CD4-positive, CD25-positive, alpha-beta regulatory T cell (primary cell): ENCODE results near the gene TNPO1. TPM values are rescaled to one million over a fixed set of nuclear protein-coding genes. Genes with fewer than 3 reads are reported as not detected.

Source experiments
- ATAC-seq, 2 donors: fragments of 150-1000 bp; cut with Tn5 transposase; one replicate each; pipeline ENCODE4 v1.10.0; 2021; ENCODE audit warnings: low read depth in 2 of 2, moderate number of reproducible peaks in 2 of 2, moderate library complexity in 1 of 2
- DNase-seq, 3 donors: peaks; one replicate each; pipeline versions ENCODE4 v3.0.0 to v3.0.0-alpha.2; 2012 to 2022; ENCODE audit warnings: mixed read lengths in 1 of 3
- H3K27ac ChIP-seq: one replicate; pipeline ENCODE4 v1.7.0; 2013; ENCODE audit warnings: mild to moderate bottlenecking, low read length; ENCODE audit not compliant: insufficient read depth, poor library complexity, severe bottlenecking
- H3K27me3 ChIP-seq: one replicate; pipeline ENCODE4 v1.7.0; 2013; ENCODE audit warnings: low read length; ENCODE audit not compliant: control insufficient read depth, insufficient read depth
- H3K36me3 ChIP-seq: one replicate; pipeline ENCODE4 v1.7.0; 2013; ENCODE audit warnings: mild to moderate bottlenecking, low read length, moderate library complexity; ENCODE audit not compliant: control insufficient read depth, insufficient read depth
- H3K4me1 ChIP-seq: 2 replicates; pipeline ENCODE4 v1.7.0; 2013; ENCODE audit warnings: mild to moderate bottlenecking, low read length; ENCODE audit not compliant: insufficient read depth, control insufficient read depth, poor library complexity, severe bottlenecking
- H3K4me3 ChIP-seq: one replicate; pipeline ENCODE4 v1.7.0; 2013; ENCODE audit warnings: low read depth, mild to moderate bottlenecking, low read length, moderate library complexity
- H3K9me3 ChIP-seq, 2 experiments: 1 replicate in 1 of 2; 2 replicates in 1 of 2; pipeline ENCODE4 v1.7.0; 2013; ENCODE audit warnings: low read length in 2 of 2, mild to moderate bottlenecking in 1 of 2, moderate library complexity in 1 of 2; ENCODE audit not compliant: control insufficient read depth in 2 of 2
- H3K27ac Mint-ChIP-seq, 3 donors: one replicate each; pipeline ENCODE4 v1.8.0; 2020 to 2022; ENCODE audit warnings: mild to moderate bottlenecking in 3 of 3, mixed read lengths in 3 of 3, moderate library complexity in 2 of 3
- H3K27me3 Mint-ChIP-seq: one replicate; pipeline ENCODE4 v1.8.0; 2022; ENCODE audit warnings: mild to moderate bottlenecking, mixed read lengths
- H3K36me3 Mint-ChIP-seq: one replicate; pipeline ENCODE4 v1.8.0; 2020; ENCODE audit warnings: mixed read lengths
- H3K4me1 Mint-ChIP-seq, 4 donors: one replicate each; pipeline ENCODE4 v1.8.0; 2020 to 2022; ENCODE audit warnings: mixed read lengths in 4 of 4, mild to moderate bottlenecking in 1 of 4
- H3K4me3 Mint-ChIP-seq, 4 donors: one replicate each; pipeline ENCODE4 v1.8.0; 2020 to 2022; ENCODE audit warnings: mild to moderate bottlenecking in 4 of 4, mixed read lengths in 4 of 4, moderate library complexity in 3 of 4
- H3K9me3 Mint-ChIP-seq, 7 donors: one replicate each; pipeline ENCODE4 v1.8.0; 2020 to 2022; ENCODE audit warnings: mixed read lengths in 7 of 7, mild to moderate bottlenecking in 3 of 7, moderate library complexity in 2 of 7
- polyA plus RNA-seq, 4 donors: library from polyadenylated mRNA; unstranded; fragments of 300-500 nt; fragmentation: Illumina TruSeq; gene quantifications; one replicate each; pipeline ENCODE4 v1.2.3, GENCODE V29; 2021
- total RNA-seq: library from RNA; stranded (reverse); gene quantifications from one replicate; pipeline ENCODE4 v1.2.3, GENCODE V29; 2022

The TNPO1 gene
- 71.0 TPM for total RNA-seq
- polyA plus RNA-seq, result 10 to 100 TPM; 38.5 to 50.8 (median 42.2) TPM

DNA sequence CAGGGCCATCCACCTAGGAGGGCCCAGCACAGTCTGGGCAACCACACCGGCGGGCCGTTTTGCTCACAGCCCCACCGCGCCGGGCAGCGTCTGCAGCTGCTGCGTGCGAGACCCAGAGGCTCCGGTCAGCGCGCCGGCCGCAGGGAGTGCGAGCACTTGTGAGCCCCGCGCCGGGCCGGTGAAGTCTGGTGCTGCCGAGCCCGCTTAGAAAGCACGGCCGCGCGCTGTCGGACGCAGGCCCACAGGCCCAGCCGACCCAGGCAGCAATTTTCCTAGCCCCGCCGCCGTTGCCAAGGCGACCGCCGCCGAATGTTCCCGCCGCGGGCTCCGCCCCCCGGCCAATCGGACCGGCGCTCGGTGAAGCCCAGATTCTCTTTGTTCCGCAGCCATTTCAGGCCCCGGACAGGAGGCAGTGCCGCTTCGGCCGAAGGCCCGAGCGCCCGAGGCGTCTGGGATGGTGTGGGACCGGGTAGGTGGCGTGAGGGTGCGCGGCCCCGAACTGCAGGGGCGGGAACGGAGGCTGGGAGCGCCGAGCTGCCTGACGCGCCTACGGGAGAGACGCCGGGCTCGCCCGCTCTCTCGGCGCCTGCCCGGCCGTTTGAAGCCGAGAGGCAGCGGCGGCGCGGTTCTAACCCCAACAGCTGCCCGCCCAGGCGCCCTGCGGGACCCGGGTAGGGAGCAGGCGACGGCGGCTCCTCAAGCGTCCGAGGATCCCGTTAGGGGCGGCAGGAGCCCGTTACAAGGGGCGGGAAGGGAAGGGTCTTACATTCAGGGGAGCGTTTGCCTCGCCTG lies at the start of gene TNPO1:
TSS of gene TNPO1 (plus strand) at position 378 of the 792 bp plus-strand sequence. CDS start at position 455, 77 bp downstream.
- Mint-ChIP-seq H3K36me3 (no peaks in the 10 kb centered on the region), H3K27me3 (peaks cover 21% of the 10 kb centered on the region), H3K27ac (peak within 1 kb of the TSS; percentile 91 to 96 (median 94)), H3K4me3 (peak within 1 kb of the TSS; percentile 88 to 97 (median 93)), H3K4me1 (peaks cover 0 to 28% (median 17%) of the 10 kb centered on the region in 4 donors), H3K9me3 (no peaks in the 10 kb centered on the region)
- peaks cover 18% of the 10 kb centered on the region for H3K4me1 ChIP-seq
- H3K9me3 ChIP-seq, result no peaks in the 10 kb centered on the region
- peak within 1 kb of the TSS; percentile 73 for H3K27ac ChIP-seq
- peak; percentile 79 to 84 for ATAC-seq
- H3K4me3 ChIP-seq, result peak within 1 kb of the TSS; percentile 80
- no peaks in the 10 kb centered on the region for H3K36me3 ChIP-seq
- peaks cover 10% of the 10 kb centered on the region for H3K27me3 ChIP-seq
- DNase-seq, result peak; percentile 80 to 84 (median 83)

DNA sequence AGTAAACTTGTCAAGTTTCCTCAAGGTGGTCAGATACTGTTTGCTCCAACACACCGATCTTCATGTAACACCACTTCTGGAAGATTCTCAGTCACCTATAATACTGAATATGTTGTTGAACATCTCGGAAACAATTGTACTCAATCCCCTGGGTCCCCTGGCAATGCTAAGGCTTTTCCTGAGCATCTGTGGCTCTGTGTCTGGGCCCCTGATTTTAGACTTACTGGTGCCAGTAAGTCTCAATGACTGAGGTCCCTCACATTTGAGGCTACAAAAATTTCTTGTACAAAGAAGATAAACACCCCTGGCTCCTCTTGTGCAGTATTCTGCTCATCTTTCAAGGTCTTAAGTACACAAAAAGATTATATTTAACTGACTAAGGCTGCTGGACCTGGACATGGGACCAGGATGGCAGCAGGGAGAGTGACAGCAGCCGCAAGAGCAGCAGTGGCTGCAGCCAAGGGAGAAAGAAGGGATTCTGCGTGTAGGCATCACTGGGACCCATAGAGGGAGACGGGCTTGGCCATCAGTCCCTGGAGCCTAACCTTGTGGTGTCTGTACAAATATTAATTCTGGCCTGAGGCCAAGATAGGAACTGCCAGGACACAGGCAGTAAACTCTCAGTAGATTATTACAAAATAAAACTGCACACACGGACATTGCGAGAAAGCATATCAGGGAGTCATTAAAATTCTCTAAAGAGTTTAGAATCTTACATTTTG lies 49.0 kb upstream of the TNPO1 start:
- Mint-ChIP-seq H3K36me3 (no peaks in the 10 kb centered on the region), H3K4me3 (no peak overlapping the region), H3K27me3 (peaks cover 11% of the 10 kb centered on the region), H3K9me3 (peaks cover 0 to 3% (median 0%) of the 10 kb centered on the region in 7 donors), H3K4me1 (no peaks in the 10 kb centered on the region), H3K27ac (no peak overlapping the region)
- Histone ChIP-seq H3K9me3 (no peaks in the 10 kb centered on the region), H3K27me3 (peaks cover 5% of the 10 kb centered on the region), H3K4me3 (no peak overlapping the region), H3K36me3 (no peaks in the 10 kb centered on the region), H3K27ac (no peak overlapping the region), H3K4me1 (no peaks in the 10 kb centered on the region)
- DNase-seq (no peak), ATAC-seq (no peak)

DNA sequence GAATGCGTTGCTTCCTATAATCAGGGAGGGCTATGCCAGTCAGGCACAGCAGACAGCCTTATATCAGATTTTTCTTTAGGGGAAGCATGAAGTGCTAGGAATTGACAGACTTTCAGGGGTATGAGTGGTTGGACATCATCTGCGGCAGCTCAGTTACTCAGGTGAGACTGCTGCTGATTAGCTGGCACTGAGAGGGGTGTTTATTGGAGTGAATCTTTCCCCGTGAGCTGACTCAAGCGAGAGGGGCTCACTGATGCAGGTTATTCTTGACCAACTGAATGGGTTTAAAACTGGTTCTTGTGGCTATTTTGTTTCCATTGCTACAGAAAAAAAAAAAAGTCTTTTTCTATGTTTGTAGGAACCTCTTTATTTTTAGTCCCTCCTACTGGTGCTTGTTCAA lies 46.2 kb upstream of the TNPO1 start:
- Histone ChIP-seq H3K4me1 (no peaks in the 10 kb centered on the region), H3K27ac (no peak overlapping the region), H3K36me3 (no peaks in the 10 kb centered on the region), H3K9me3 (peaks cover 0 to 1% of the 10 kb centered on the region in 2 experiments), H3K27me3 (peaks cover 5% of the 10 kb centered on the region), H3K4me3 (no peak overlapping the region)
- no peaks in the 10 kb centered on the region for H3K4me1 Mint-ChIP-seq
- peaks cover 8% of the 10 kb centered on the region for H3K27me3 Mint-ChIP-seq
- no peak for DNase-seq
- H3K27ac Mint-ChIP-seq, result no peak overlapping the region
- H3K36me3 Mint-ChIP-seq, result no peaks in the 10 kb centered on the region
- ATAC-seq, result no peak
- no peak overlapping the region for H3K4me3 Mint-ChIP-seq
- H3K9me3 Mint-ChIP-seq, result no peaks in the 10 kb centered on the region

DNA sequence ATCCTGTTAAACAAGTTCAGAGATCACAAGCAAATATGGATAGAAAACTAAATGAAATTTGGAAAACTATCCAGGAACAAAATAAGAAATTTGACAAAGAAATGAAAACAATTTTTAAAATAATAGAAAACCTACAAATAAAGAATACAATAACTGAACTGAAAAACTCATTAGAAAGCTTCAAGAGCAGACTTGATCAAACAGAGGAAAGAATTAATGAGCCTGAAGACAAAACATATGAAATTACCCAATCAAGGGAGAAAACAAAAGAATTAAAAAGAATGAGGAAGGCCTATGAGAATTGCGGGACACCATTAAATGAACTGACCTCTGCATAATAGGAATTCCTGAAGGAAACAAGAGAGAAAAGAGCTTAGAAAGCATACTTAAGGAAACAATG lies 39.8 kb upstream of the TNPO1 start:
- Mint-ChIP-seq H3K36me3 (no peaks in the 10 kb centered on the region), H3K4me3 (no peak overlapping the region), H3K4me1 (no peaks in the 10 kb centered on the region), H3K27ac (no peak overlapping the region), H3K9me3 (peaks cover 2 to 44% (median 10%) of the 10 kb centered on the region in 7 donors), H3K27me3 (peaks cover 14% of the 10 kb centered on the region)
- H3K4me1 ChIP-seq, result no peaks in the 10 kb centered on the region
- no peaks in the 10 kb centered on the region for H3K36me3 ChIP-seq
- no peak for ATAC-seq
- peaks cover 10 to 24% of the 10 kb centered on the region in 2 experiments for H3K9me3 ChIP-seq
- no peak overlapping the region for H3K27ac ChIP-seq
- H3K4me3 ChIP-seq, result no peak overlapping the region
- H3K27me3 ChIP-seq, result peaks cover 8% of the 10 kb centered on the region
- no peak for DNase-seq

DNA sequence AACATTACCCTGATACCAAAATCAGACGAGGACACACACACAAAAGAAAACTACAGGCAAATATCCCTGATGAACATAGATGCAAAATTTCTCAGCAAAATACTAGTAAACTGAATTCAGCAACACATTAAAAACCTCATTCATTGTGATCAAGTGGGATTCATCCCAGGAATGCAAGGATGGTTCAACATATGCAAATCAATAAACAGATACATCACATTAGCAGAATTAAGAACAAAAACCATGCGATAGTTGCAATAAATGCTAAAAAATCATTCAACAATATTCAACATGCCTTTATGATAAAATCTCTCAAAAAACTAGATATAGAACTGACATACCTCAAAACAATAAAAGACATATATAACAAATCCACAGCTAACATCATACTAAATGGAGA lies 36.9 kb upstream of the TNPO1 start:
- Mint-ChIP-seq H3K4me1 (no peaks in the 10 kb centered on the region), H3K36me3 (no peaks in the 10 kb centered on the region), H3K27me3 (peaks cover 19% of the 10 kb centered on the region), H3K9me3 (peaks cover 2 to 44% (median 10%) of the 10 kb centered on the region in 7 donors), H3K4me3 (no peak overlapping the region), H3K27ac (no peak overlapping the region)
- Histone ChIP-seq H3K4me3 (no peak overlapping the region), H3K36me3 (no peaks in the 10 kb centered on the region), H3K4me1 (no peaks in the 10 kb centered on the region), H3K27me3 (peaks cover 5% of the 10 kb centered on the region), H3K27ac (no peak overlapping the region), H3K9me3 (peaks cover 10 to 24% of the 10 kb centered on the region in 2 experiments)
- no peak for ATAC-seq
- DNase-seq, result no peak

DNA sequence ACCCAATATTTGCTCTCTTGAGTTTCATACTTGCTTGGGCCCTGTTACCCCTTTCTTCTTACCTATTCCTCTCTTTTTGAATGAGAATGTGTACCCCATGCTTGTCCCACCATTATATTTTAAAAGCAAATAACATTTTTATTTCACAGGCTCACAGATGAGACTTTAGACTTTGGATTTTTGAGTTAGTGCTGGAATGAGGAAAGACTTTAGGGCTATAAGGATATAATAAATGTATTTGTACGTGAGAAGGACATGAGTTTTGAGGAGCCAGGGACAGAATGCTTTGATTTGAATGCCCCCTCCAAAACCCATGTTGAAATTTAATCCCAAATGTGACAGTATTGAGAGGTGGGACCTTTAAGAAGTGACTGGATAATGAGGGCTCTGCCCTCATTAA lies 33.1 kb upstream of the TNPO1 start:
- H3K27ac ChIP-seq, result no peak overlapping the region
- peaks cover 0 to 7% of the 10 kb centered on the region in 2 experiments for H3K9me3 ChIP-seq
- H3K36me3 Mint-ChIP-seq, result no peaks in the 10 kb centered on the region
- DNase-seq (no peak), ATAC-seq (no peak)
- H3K4me3 Mint-ChIP-seq, result no peak overlapping the region
- no peaks in the 10 kb centered on the region for H3K36me3 ChIP-seq
- H3K27me3 Mint-ChIP-seq, result peaks cover 8% of the 10 kb centered on the region
- H3K27me3 ChIP-seq, result peaks cover 2% of the 10 kb centered on the region
- H3K4me1 Mint-ChIP-seq, result no peaks in the 10 kb centered on the region
- H3K4me3 ChIP-seq, result no peak overlapping the region
- H3K27ac Mint-ChIP-seq, result no peak overlapping the region
- peaks cover 0 to 18% (median 7%) of the 10 kb centered on the region in 7 donors for H3K9me3 Mint-ChIP-seq
- H3K4me1 ChIP-seq, result no peaks in the 10 kb centered on the region

DNA sequence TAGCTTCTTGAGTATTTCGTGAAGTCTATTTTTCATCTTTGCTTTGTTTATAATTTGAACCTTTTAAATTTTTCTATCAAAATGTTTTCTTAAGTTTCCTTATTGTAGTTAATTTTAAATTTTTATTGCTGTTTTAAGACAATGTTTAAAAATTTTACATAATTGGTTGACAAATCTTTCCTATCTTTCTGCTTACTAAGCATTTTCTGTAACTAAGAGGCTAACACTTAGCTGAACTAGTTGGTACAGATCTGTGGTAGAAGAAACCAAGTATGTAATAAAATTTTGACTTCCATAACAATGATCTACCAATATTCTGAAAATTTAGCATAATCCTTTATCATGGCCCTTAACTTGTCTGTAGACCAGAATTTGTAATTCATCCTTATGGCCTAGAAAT lies 32.3 kb upstream of the TNPO1 start:
- ATAC-seq (no peak), DNase-seq (no peak)
- H3K36me3 Mint-ChIP-seq, result no peaks in the 10 kb centered on the region
- H3K27me3 ChIP-seq, result peaks cover 2% of the 10 kb centered on the region
- H3K27ac Mint-ChIP-seq, result no peak overlapping the region
- peaks cover 0 to 12% (median 5%) of the 10 kb centered on the region in 7 donors for H3K9me3 Mint-ChIP-seq
- peaks cover 0 to 7% of the 10 kb centered on the region in 2 experiments for H3K9me3 ChIP-seq
- peaks cover 14% of the 10 kb centered on the region for H3K27me3 Mint-ChIP-seq
- H3K27ac ChIP-seq, result no peak overlapping the region
- no peaks in the 10 kb centered on the region for H3K4me1 ChIP-seq
- no peak overlapping the region for H3K4me3 ChIP-seq
- H3K4me3 Mint-ChIP-seq, result no peak overlapping the region
- H3K36me3 ChIP-seq, result no peaks in the 10 kb centered on the region
- peaks cover 0 to 2% (median 0%) of the 10 kb centered on the region in 4 donors for H3K4me1 Mint-ChIP-seq
